ENCODE results near the gene ZNF546.

The ZNF546 gene

GRCh38 chr19:40056505-40056904 is 59.6 kb downstream of the ZNF546 start:
- DNase-seq: no peak

- no peak for DNase-seq
These were observed 60.3 kb downstream of the ZNF546 start for GRCh38 chr19:40057166-40057565.

- DNase-seq: no peak
These were observed 62.8 kb downstream of the ZNF546 start for GRCh38 chr19:40059624-40060023.

GRCh38 chr19:40070058-40070457 is 73.2 kb downstream of the ZNF546 start:
- no peak for DNase-seq
